HL-60 (cell line): ENCODE results near the gene SIVA1.

Source experiments
- POLR2AphosphoS5 ChIP-seq: IDR thresholded peaks from 2 replicates; pipeline ENCODE4 v1.6.1; 2012; ENCODE audit warnings: low read depth
- TF ChIP-seq, protein P1 (sequence below): IDR thresholded peaks from one replicate; pipeline ENCODE4 v1.5.1; 2011; ENCODE audit warnings: low read length, control low read depth, inconsistent platforms; ENCODE audit not compliant: insufficient read depth

DNA sequence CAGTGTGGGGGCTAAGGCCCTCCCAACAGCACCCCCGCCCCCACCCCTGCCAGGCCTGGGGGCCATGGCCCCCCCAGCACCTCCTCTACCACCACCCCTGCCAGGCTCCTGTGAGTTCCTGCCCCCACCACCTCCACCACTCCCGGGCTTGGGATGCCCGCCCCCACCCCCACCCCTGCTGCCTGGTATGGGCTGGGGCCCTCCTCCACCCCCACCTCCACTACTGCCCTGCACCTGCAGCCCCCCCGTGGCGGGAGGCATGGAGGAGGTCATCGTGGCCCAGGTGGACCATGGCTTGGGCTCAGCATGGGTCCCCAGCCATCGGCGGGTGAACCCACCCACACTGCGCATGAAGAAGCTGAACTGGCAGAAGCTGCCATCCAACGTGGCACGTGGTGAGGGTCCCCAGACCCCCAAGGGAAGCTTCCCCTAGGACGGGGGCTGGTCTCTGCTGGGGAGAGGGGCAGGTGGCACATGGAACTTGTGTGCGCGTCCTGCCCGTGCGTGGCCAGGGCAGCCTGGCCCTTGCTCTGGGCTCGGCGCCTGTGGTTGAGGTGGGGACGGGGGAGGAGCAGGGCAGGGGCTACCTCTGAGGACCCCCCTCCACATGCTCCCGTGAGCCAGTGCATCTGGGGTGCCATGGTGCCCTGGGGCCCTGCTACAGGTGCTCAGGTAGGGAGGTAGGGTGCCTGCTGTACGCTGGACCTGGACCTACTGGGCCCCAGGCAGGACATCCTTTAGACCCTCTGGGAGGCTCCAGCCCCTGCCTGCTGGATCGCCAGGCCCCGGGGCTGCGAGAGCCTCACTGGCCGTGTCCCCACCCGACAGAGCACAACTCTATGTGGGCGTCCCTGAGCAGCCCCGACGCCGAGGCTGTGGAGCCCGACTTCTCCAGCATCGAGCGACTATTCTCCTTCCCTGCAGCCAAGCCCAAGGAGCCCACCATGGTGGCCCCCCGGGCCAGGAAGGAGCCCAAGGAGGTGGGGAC, 45.0 kb upstream of the SIVA1 start:
- TF ChIP-seq, protein P1, sequence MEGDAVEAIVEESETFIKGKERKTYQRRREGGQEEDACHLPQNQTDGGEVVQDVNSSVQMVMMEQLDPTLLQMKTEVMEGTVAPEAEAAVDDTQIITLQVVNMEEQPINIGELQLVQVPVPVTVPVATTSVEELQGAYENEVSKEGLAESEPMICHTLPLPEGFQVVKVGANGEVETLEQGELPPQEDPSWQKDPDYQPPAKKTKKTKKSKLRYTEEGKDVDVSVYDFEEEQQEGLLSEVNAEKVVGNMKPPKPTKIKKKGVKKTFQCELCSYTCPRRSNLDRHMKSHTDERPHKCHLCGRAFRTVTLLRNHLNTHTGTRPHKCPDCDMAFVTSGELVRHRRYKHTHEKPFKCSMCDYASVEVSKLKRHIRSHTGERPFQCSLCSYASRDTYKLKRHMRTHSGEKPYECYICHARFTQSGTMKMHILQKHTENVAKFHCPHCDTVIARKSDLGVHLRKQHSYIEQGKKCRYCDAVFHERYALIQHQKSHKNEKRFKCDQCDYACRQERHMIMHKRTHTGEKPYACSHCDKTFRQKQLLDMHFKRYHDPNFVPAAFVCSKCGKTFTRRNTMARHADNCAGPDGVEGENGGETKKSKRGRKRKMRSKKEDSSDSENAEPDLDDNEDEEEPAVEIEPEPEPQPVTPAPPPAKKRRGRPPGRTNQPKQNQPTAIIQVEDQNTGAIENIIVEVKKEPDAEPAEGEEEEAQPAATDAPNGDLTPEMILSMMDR = no peak
- no peak for TF ChIP-seq POLR2AphosphoS5
